Lower lobe of right lung (tissue), 2 donors: Measurements from ENCODE around the gene TIMM29. TPM values are rescaled to one million over a fixed set of nuclear protein-coding genes. Genes with fewer than 3 reads are reported as not detected.
A peak's percentile ranks its signal among the peaks of the same experiment; 100 is the strongest.

Experiments used
- ATAC-seq, 2 donors: fragments of 200-7000 bp; cut with Tn5 transposase; one replicate each; pipeline ENCODE4 v1.9.1; 2020 to 2022; ENCODE audit warnings: mild to moderate bottlenecking in 2 of 2, moderate library complexity in 2 of 2
- DNase-seq: peaks from one replicate; pipeline ENCODE4 v3.0.0-alpha.2; 2020
- H3K27ac ChIP-seq: fragments of 200-600 bp; one replicate; pipeline ENCODE4 v1.8.0; 2022
- H3K27me3 ChIP-seq: fragments of 200-600 bp; one replicate; pipeline ENCODE4 v1.8.0; 2022; ENCODE audit warnings: low read depth
- H3K36me3 ChIP-seq: fragments of 200-600 bp; one replicate; pipeline ENCODE4 v1.8.0; 2022; ENCODE audit warnings: mild to moderate bottlenecking
- H3K4me1 ChIP-seq: fragments of 200-600 bp; one replicate; pipeline ENCODE4 v1.8.0; 2022
- H3K4me3 ChIP-seq: fragments of 200-600 bp; one replicate; pipeline ENCODE4 v1.8.0; 2022; ENCODE audit warnings: mild to moderate bottlenecking
- H3K9me3 ChIP-seq: fragments of 200-600 bp; one replicate; pipeline ENCODE4 v1.8.0; 2022
- CTCF ChIP-seq: fragments of 200-600 bp; IDR thresholded peaks from one replicate; pipeline ENCODE4 v1.8.0; 2022; ENCODE audit warnings: antibody characterized with exemption, mild to moderate bottlenecking
- intact Hi-C: fragments of 100-400 bp; cut with DNase I; formaldehyde crosslinking; loops from one replicate; pipeline ENCODE4 v1.11.0; 2022
- total RNA-seq: library from RNA; stranded (reverse); fragmentation: NEBNext Ultra II Directional; extraction: Animal tissue kit (Norgen Biotek cat#: 25700); gene quantifications from one replicate; pipeline ENCODE4 v1.2.1, GENCODE V29; 2021
- donor health status: DM: no; HTN: yes; CAD: no; lungs with severe emphysema.

The TIMM29 gene
- total RNA-seq, 1 donor from 2014 or later = 17.3 TPM

DNA sequence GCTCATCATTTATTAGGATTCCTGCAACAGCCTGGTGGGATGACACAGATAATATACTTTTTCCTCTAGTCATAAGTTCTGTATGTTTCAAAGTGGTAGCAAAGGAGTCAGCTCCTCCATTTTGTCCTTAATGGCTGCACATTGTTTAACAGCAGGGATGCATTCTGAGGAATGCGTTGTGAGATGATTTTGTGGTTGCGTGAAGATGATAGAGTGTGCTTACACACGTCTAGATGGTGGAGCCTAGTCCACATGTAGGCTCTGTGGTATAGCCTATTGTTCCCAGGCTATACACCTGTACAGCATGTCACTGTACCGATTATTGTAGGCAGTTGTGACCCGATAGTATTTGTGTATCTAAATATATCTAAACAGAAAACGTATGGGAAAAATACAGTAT is 36.8 kb downstream of the TIMM29 start:
- no peaks in the 10 kb centered on the region for H3K36me3 ChIP-seq
- intact Hi-C loops = no loop called here
- H3K4me3 ChIP-seq = no peak overlapping the region
- peaks cover 46% of the 10 kb centered on the region for H3K4me1 ChIP-seq
- no peaks in the 10 kb centered on the region for H3K27me3 ChIP-seq
- no peaks in the 10 kb centered on the region for H3K9me3 ChIP-seq
- DNase-seq (no peak), ATAC-seq (no peak)
- no peak overlapping the region for H3K27ac ChIP-seq
- no peak for TF ChIP-seq CTCF

DNA sequence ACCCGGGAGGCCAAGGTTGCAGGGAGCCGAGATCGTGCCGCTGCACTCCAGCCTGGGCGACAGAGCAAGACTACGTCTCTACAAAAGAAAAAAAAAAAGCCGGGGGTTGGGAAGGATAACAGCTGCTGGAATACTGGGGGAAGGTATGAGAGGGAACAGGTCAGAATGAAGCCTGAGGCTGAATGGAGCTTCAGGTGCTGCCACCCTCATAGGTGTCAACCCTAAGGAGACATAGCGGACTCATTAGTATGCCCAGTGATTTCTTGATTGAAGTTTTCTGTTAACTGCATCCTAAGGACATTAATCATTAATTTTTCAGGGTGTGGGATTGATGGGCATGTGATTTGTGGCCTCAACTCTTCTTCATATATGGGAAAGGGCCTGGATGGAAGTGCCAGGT is 38.2 kb downstream of the TIMM29 start:
- no peak overlapping the region for H3K27ac ChIP-seq
- H3K27me3 ChIP-seq = no peaks in the 10 kb centered on the region
- no peak for DNase-seq
- no peak for TF ChIP-seq CTCF
- H3K9me3 ChIP-seq = no peaks in the 10 kb centered on the region
- H3K36me3 ChIP-seq = no peaks in the 10 kb centered on the region
- no peak overlapping the region for H3K4me3 ChIP-seq
- H3K4me1 ChIP-seq = peaks cover 45% of the 10 kb centered on the region
- intact Hi-C loops = no loop called here
- ATAC-seq = no peak

- no peak for TF ChIP-seq CTCF
- no peaks in the 10 kb centered on the region for H3K27me3 ChIP-seq
- DNase-seq (no peak), ATAC-seq (peak; percentile 46 to 57)
- H3K4me3 ChIP-seq = no peak overlapping the region
- H3K4me1 ChIP-seq = peaks cover 27% of the 10 kb centered on the region
- H3K36me3 ChIP-seq = no peaks in the 10 kb centered on the region
- peak overlapping the region; percentile 29 for H3K27ac ChIP-seq
- intact Hi-C loops = no loop called here
- no peaks in the 10 kb centered on the region for H3K9me3 ChIP-seq
Observed at GRCh38 chr19:10968527-10969135, 40.0 kb downstream of the TIMM29 start.

DNA sequence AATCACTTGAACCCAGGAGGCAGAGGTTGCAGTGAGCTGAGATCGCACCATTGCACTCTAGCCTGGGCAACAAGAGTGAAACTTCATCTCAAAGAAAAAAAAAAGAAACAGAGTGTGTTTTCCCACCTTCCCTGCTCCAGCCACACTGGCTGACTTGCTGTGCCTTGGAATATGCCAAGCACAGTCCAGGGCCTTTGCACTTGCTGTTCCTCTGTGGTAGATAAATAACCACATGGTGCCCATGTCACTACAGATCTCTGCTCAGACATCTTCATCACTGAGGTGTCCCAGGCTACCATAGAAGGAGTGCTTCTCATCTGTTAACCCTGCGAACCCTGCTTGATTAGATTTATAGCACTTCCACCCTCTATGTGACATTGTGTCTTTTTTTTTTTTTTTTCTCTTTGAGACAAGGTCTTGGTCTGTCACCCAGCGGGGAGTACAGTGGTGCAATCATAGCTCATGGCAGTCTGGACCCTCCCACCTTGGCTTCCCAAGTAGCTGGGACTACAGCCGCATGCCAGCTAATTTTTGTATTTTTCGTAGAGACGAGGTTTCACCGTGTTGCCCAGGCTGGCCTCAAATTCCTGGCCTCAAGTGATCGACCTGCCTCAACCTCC is 42.6 kb downstream of the TIMM29 start:
- no peak for TF ChIP-seq CTCF
- H3K4me3 ChIP-seq = no peak overlapping the region
- H3K9me3 ChIP-seq = no peaks in the 10 kb centered on the region
- H3K4me1 ChIP-seq = peaks cover 29% of the 10 kb centered on the region
- H3K27me3 ChIP-seq = no peaks in the 10 kb centered on the region
- no peak for DNase-seq
- H3K36me3 ChIP-seq = no peaks in the 10 kb centered on the region
- H3K27ac ChIP-seq = no peak overlapping the region
- intact Hi-C loops = no loop called here
- ATAC-seq = no peak

DNA sequence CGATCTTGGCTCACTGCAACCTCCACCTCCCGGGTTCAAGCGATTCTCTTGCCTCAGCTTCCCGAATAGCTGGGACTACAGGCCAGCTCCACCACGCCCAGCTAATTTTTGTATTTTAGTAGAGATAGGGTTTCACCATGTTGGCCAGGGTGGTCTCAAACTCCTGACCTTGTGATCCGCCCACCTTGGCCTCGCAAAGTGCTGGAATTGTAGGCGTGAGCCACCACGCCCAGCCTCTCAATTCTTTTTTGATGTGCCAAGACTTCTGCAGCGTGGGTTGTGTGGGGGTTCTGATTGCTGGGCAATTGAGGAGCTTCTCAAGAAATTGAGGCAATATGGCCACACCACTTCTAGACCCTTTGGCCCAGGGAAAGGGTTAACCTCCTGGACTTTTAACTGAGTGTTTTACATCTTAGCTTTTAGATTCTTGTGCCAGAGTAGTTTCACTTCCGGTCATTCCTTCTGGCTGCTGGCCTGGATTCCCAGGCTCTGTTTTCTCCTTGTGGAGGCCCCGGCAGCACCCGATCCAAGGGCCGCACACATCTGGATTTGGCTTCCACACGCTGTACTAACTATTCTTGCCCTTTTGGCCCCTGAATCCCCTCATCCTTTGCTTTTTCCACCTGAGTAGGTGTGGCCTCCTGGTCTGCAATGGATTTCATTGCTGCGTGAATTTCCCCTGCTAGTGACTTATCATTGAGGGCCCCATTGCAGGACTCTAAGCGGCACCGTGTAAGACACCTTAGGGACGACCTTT is 46.9 kb downstream of the TIMM29 start:
- intact Hi-C loops = no loop called here
- peaks cover 33% of the 10 kb centered on the region for H3K4me1 ChIP-seq
- no peaks in the 10 kb centered on the region for H3K9me3 ChIP-seq
- ATAC-seq = peak; percentile 46 to 70
- DNase-seq = no peak
- H3K4me3 ChIP-seq = peak overlapping the region; percentile 27
- no peaks in the 10 kb centered on the region for H3K27me3 ChIP-seq
- no peaks in the 10 kb centered on the region for H3K36me3 ChIP-seq
- no peak for TF ChIP-seq CTCF
- peak overlapping the region; percentile 74 for H3K27ac ChIP-seq
